Neural progenitor cell (in vitro differentiated cells): ENCODE results near the gene FAM117B. TPM values are rescaled to one million over a fixed set of nuclear protein-coding genes. Genes with fewer than 3 reads are reported as not detected.

Source experiments
- DNase-seq: peaks from one replicate; pipeline ENCODE4 v3.0.0-alpha.2; 2016; ENCODE audit warnings: low spot score
- H2AFZ ChIP-seq: fragments of 200-600 bp; sonication (generic); replicated peaks from 2 replicates; pipeline ENCODE4 v1.6.1; 2016; ENCODE audit warnings: antibody characterized with exemption
- H3F3A ChIP-seq: fragments of 200-600 bp; sonication (generic); 2 replicates; pipeline ENCODE4 v1.6.1; 2016; ENCODE audit warnings: antibody characterized with exemption, low read depth
- H3K27ac ChIP-seq: fragments of 200-600 bp; sonication (generic); 2 replicates; pipeline ENCODE4 v1.5.1; 2016; ENCODE audit warnings: mild to moderate bottlenecking
- H3K27me3 ChIP-seq: fragments of 200-600 bp; sonication (generic); 2 replicates; pipeline ENCODE4 v1.6.1; 2016; ENCODE audit warnings: mild to moderate bottlenecking, moderate library complexity
- H3K36me3 ChIP-seq: fragments of 200-600 bp; sonication (generic); 2 replicates; pipeline ENCODE4 v1.5.1; 2016
- H3K4me1 ChIP-seq: fragments of 200-600 bp; sonication (generic); 2 replicates; pipeline ENCODE4 v1.6.1; 2016; ENCODE audit warnings: mixed run types
- H3K4me2 ChIP-seq: fragments of 200-600 bp; sonication (generic); 2 replicates; pipeline ENCODE4 v1.6.1; 2016
- H3K4me3 ChIP-seq: fragments of 200-600 bp; sonication (generic); 2 replicates; pipeline ENCODE4 v1.5.1; 2016
- H3K79me2 ChIP-seq: fragments of 200-600 bp; sonication (generic); 2 replicates; pipeline ENCODE4 v1.6.1; 2016; ENCODE audit warnings: low read depth
- H3K9ac ChIP-seq: fragments of 200-600 bp; sonication (generic); 2 replicates; pipeline ENCODE4 v1.6.1; 2016
- H3K9me3 ChIP-seq: fragments of 200-600 bp; sonication (generic); 2 replicates; pipeline ENCODE4 v1.5.1; 2016; ENCODE audit warnings: low read depth
- H4K20me1 ChIP-seq: fragments of 200-600 bp; sonication (generic); 2 replicates; pipeline ENCODE4 v1.6.1; 2016; ENCODE audit warnings: low read depth
- H3K27ac Mint-ChIP-seq: 3 replicates; pipeline ENCODE4 v1.8.0; 2021; ENCODE audit warnings: mixed read lengths
- H3K27me3 Mint-ChIP-seq: 2 replicates; pipeline ENCODE4 v1.8.0; 2022; ENCODE audit warnings: low read depth, mild to moderate bottlenecking, inconsistent platforms, moderate library complexity, mixed read lengths; ENCODE audit not compliant: insufficient read depth
- H3K36me3 Mint-ChIP-seq: 3 replicates; pipeline ENCODE4 v1.8.0; 2021; ENCODE audit warnings: mixed read lengths
- H3K4me1 Mint-ChIP-seq: 3 replicates; pipeline ENCODE4 v1.8.0; 2021; ENCODE audit warnings: mixed read lengths
- H3K4me3 Mint-ChIP-seq: 3 replicates; pipeline ENCODE4 v1.8.0; 2021; ENCODE audit warnings: mild to moderate bottlenecking, moderate library complexity, mixed read lengths
- H3K9me3 Mint-ChIP-seq: 3 replicates; pipeline ENCODE4 v1.8.0; 2020; ENCODE audit warnings: mixed read lengths
- EZH2 ChIP-seq: fragments of 200-600 bp; sonication (generic); IDR thresholded peaks from 2 replicates; pipeline ENCODE4 v1.6.1; 2017; ENCODE audit warnings: antibody characterized with exemption, mild to moderate bottlenecking, moderate library complexity
- EZH2phosphoT487 ChIP-seq: fragments of 200-600 bp; sonication (generic); IDR thresholded peaks from 2 replicates; pipeline ENCODE4 v1.6.1; 2017; ENCODE audit warnings: antibody characterized with exemption
- total RNA-seq: library from RNA; depleted of rRNA; stranded (reverse); fragments of >200 nt; gene quantifications from 2 replicates; pipeline ENCODE4 v1.2.3, GENCODE V29; 2015; ENCODE audit warnings: low replicate concordance
- TF ChIP-seq, protein P1 (sequence below): fragments of 200-600 bp; sonication (generic); IDR thresholded peaks from 2 replicates; pipeline ENCODE4 v1.5.1; 2017; ENCODE audit warnings: antibody characterized with exemption, mild to moderate bottlenecking

FAM117B gene
- total RNA-seq, 1 donor from 2014 or later = 17.5 TPM

DNA sequence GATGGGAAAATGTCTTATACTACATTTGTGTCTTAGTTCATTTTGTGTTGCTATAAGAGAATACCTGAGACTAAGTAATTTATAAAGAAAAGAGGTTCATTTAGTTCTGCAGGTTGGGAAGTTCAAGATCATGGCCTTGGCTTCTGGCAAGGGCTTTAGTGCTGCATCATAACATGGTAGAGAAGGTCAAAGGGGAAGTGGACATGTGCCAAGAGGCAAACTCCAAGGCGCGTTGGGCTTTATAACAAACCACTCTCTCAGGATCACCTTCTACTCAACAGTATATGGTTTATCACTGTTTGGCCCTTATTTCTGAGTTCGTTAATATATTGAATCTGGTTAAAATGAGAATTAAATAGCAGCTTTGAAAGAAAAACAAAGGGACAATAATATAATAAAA, 178.6 kb downstream of the FAM117B start:
- H3K4me3 ChIP-seq = no peak overlapping the region
- no peaks in the 10 kb centered on the region for H3F3A ChIP-seq
- H3K4me2 ChIP-seq = no peak overlapping the region
- no peak for DNase-seq
- H3K4me3 Mint-ChIP-seq = no peak overlapping the region
- H3K9ac ChIP-seq = no peak overlapping the region
- H3K4me1 ChIP-seq = no peaks in the 10 kb centered on the region
- no peaks in the 10 kb centered on the region for H3K9me3 ChIP-seq
- H3K27ac Mint-ChIP-seq = no peak overlapping the region
- TF ChIP-seq EZH2phosphoT487 (no peak), EZH2 (no peak)
- TF ChIP-seq, protein P1, sequence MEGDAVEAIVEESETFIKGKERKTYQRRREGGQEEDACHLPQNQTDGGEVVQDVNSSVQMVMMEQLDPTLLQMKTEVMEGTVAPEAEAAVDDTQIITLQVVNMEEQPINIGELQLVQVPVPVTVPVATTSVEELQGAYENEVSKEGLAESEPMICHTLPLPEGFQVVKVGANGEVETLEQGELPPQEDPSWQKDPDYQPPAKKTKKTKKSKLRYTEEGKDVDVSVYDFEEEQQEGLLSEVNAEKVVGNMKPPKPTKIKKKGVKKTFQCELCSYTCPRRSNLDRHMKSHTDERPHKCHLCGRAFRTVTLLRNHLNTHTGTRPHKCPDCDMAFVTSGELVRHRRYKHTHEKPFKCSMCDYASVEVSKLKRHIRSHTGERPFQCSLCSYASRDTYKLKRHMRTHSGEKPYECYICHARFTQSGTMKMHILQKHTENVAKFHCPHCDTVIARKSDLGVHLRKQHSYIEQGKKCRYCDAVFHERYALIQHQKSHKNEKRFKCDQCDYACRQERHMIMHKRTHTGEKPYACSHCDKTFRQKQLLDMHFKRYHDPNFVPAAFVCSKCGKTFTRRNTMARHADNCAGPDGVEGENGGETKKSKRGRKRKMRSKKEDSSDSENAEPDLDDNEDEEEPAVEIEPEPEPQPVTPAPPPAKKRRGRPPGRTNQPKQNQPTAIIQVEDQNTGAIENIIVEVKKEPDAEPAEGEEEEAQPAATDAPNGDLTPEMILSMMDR = no peak
- H3K9me3 Mint-ChIP-seq = peaks cover 7% of the 10 kb centered on the region
- H2AFZ ChIP-seq = no peak overlapping the region
- H3K27me3 ChIP-seq = no peaks in the 10 kb centered on the region
- peaks cover 2% of the 10 kb centered on the region for H3K4me1 Mint-ChIP-seq
- no peaks in the 10 kb centered on the region for H3K79me2 ChIP-seq
- peaks cover 35% of the 10 kb centered on the region for H3K36me3 Mint-ChIP-seq
- H4K20me1 ChIP-seq = no peaks in the 10 kb centered on the region
- H3K27ac ChIP-seq = no peak overlapping the region
- H3K36me3 ChIP-seq = no peaks in the 10 kb centered on the region
- no peaks in the 10 kb centered on the region for H3K27me3 Mint-ChIP-seq

DNA sequence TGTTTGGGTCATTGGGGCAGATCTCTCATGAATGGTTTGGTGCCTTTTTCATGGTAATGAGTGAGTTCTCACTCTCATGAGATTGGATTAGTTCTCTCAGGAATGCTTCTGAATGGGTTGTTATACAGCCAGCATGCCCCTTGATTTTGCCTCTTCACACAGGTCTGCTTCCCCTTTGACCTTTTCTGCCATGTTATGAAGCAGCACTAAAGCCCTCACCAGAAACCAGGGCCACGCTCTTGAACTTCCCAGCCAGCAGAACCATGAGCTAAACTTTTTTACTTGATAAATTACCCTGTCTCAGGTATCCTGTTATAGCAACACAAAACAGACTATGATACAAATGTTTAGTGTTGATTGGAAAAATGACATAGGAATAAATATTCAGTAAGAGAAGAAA, 179.5 kb downstream of the FAM117B start:
- no peak overlapping the region for H3K4me3 Mint-ChIP-seq
- Histone ChIP-seq H3K36me3 (no peaks in the 10 kb centered on the region), H3K79me2 (no peaks in the 10 kb centered on the region), H2AFZ (no peak overlapping the region), H3K4me2 (no peak overlapping the region), H3K4me1 (no peaks in the 10 kb centered on the region), H3K4me3 (no peak overlapping the region), H3K9me3 (no peaks in the 10 kb centered on the region), H3F3A (no peaks in the 10 kb centered on the region), H3K27me3 (no peaks in the 10 kb centered on the region), H3K9ac (no peak overlapping the region), H3K27ac (no peak overlapping the region), H4K20me1 (no peaks in the 10 kb centered on the region)
- TF ChIP-seq EZH2phosphoT487 (no peak), EZH2 (no peak)
- TF ChIP-seq, protein P1 = no peak
- no peaks in the 10 kb centered on the region for H3K27me3 Mint-ChIP-seq
- no peak overlapping the region for H3K27ac Mint-ChIP-seq
- no peak for DNase-seq
- H3K36me3 Mint-ChIP-seq = peaks cover 29% of the 10 kb centered on the region
- peaks cover 2% of the 10 kb centered on the region for H3K4me1 Mint-ChIP-seq
- peaks cover 7% of the 10 kb centered on the region for H3K9me3 Mint-ChIP-seq

DNA sequence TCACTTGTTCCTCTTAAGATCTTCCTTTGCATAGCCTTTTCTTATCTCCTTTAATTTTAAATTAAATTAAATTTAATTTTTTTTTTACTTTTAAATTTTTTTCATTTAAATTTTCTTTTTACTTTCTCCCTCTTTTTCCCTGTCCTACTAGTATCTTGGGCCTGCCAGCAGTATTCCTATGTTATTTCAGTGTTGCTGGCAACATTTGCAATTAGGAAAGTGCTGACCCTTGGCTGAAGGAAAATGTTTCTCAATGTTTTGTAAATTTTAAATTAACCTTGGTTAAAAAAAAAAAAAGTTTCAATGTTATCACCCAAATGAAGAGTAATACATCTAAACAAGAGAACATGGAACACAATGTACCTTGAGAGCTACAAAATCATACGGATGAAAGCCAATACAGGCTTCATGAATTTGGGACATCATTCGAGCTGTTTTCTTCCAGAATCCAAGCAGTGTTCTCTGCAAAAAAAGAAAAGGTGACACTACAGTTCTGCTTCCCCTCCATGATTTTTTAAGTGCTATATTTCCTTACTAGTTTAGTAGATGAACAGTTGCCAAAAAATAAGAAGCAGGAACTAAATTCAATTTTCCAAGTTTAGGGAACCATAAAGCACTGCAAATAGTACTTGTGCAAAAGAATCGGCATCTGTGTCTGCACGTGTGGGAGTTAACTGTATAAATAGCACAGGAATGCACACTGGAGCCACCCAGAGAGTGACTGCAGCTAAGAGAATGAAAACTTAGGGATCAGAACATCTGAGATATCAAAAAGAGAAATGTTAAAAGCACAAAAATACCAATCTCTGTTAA, 181.0 kb downstream of the FAM117B start:
- H3K27me3 Mint-ChIP-seq = no peaks in the 10 kb centered on the region
- Histone ChIP-seq H3K4me2 (no peak overlapping the region), H4K20me1 (no peaks in the 10 kb centered on the region), H3K4me3 (no peak overlapping the region), H3K9me3 (no peaks in the 10 kb centered on the region), H3K4me1 (no peaks in the 10 kb centered on the region), H3K79me2 (no peaks in the 10 kb centered on the region), H3F3A (no peaks in the 10 kb centered on the region), H2AFZ (no peak overlapping the region), H3K9ac (no peak overlapping the region), H3K36me3 (no peaks in the 10 kb centered on the region), H3K27ac (no peak overlapping the region), H3K27me3 (no peaks in the 10 kb centered on the region)
- peaks cover 2% of the 10 kb centered on the region for H3K4me1 Mint-ChIP-seq
- peak overlapping the region; percentile 39 for H3K27ac Mint-ChIP-seq
- H3K36me3 Mint-ChIP-seq = peaks cover 24% of the 10 kb centered on the region
- TF ChIP-seq, protein P1 = no peak
- TF ChIP-seq EZH2 = no peak
- H3K9me3 Mint-ChIP-seq = peaks cover 7% of the 10 kb centered on the region
- no peak overlapping the region for H3K4me3 Mint-ChIP-seq
- no peak for DNase-seq
